A549 (cell line): ENCODE measurements around the gene NPFFR1.

ENCODE experiments used
- BHLHE40 ChIP-seq: IDR thresholded peaks from 2 replicates; pipeline ENCODE4 v1.6.1; 2012; ENCODE audit warnings: low read depth, low read length, inconsistent platforms
- CEBPB ChIP-seq, 2 experiments: fragments of >200 bp in 1 of 2; sonication (Bioruptor Twin) in 1 of 2; formaldehyde crosslinking in 1 of 2; IDR thresholded peaks; 2 replicates each; pipeline ENCODE4 v1.6.1; 2012 to 2016
- CHD4 ChIP-seq: fragments of 200-600 bp; sonication (generic); IDR thresholded peaks from 2 replicates; pipeline ENCODE4 v1.6.1; 2016; ENCODE audit warnings: antibody characterized with exemption, mild to moderate bottlenecking, borderline replicate concordance
- EP300 ChIP-seq, 2 experiments: fragments of >200 bp; sonication (Bioruptor Twin); formaldehyde crosslinking; IDR thresholded peaks; 2 replicates in 1 of 2; 3 replicates in 1 of 2; pipeline ENCODE4 v1.6.1; 2016 to 2017
- HEYL ChIP-seq: fragments of 250-450 bp; sonication (Bioruptor Pico); IDR thresholded peaks from 2 replicates; pipeline ENCODE4 v1.8.0; 2021; ENCODE audit warnings: mild to moderate bottlenecking, moderate library complexity
- JUNB ChIP-seq: fragments of >200 bp; sonication (Bioruptor Twin); formaldehyde crosslinking; IDR thresholded peaks from 2 replicates; pipeline ENCODE4 v1.6.1; 2016
- NPAS2 ChIP-seq: fragments of 250-450 bp; sonication (Bioruptor Pico); IDR thresholded peaks from 2 replicates; pipeline ENCODE4 v1.8.0; 2022; ENCODE audit warnings: mild to moderate bottlenecking, moderate library complexity, borderline replicate concordance
- PHF8 ChIP-seq: fragments of 200-600 bp; sonication (generic); IDR thresholded peaks from 2 replicates; pipeline ENCODE4 v1.6.1; 2016; ENCODE audit warnings: low read depth, mild to moderate bottlenecking, antibody characterized with exemption, moderate library complexity, borderline replicate concordance
- RCOR1 ChIP-seq: fragments of 150-350 bp; IDR thresholded peaks from 2 replicates; pipeline ENCODE4 v1.6.1; 2014; ENCODE audit warnings: antibody characterized with exemption, low read length, low read depth
- SREBF2 ChIP-seq: fragments of 450-650 bp; IDR thresholded peaks from 2 replicates; pipeline ENCODE4 v1.6.1; 2014; ENCODE audit warnings: mild to moderate bottlenecking, moderate library complexity
- ZSCAN20 ChIP-seq: fragments of 250-450 bp; sonication (Bioruptor Pico); IDR thresholded peaks from 2 replicates; pipeline ENCODE4 v1.8.0; 2022; ENCODE audit warnings: mild to moderate bottlenecking, moderate library complexity
- TF ChIP-seq, protein P1 (sequence below): fragments of >200 bp; sonication (Bioruptor Twin); formaldehyde crosslinking; IDR thresholded peaks from 3 replicates; pipeline ENCODE4 v1.5.1; 2016
- TF ChIP-seq, protein P2 (sequence below): fragments of 250-450 bp; sonication (Bioruptor Pico); IDR thresholded peaks from 2 replicates; pipeline ENCODE4 v1.5.0; 2020; ENCODE audit warnings: low read depth, mild to moderate bottlenecking, moderate library complexity

DNA sequence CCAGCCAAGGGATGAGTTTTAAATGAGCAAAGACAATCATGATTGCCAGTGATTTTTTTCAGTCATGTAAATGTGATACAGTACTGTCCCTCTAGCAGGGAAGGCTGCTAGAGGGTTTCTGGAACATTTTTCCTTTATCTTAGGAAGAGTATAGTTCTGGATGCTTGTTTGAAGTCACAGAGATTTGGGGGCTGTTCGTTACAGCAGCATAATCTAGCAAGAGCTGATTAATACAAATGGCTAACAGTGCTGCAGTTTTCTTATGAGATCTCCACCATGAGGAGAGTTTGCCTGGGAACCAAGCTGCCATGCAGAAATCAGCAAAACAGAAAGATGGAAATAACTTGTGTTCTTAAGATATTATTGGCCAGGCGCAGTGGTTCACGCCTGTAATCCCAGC lies 42.7 kb downstream of the NPFFR1 start:
- TF ChIP-seq, protein P1, sequence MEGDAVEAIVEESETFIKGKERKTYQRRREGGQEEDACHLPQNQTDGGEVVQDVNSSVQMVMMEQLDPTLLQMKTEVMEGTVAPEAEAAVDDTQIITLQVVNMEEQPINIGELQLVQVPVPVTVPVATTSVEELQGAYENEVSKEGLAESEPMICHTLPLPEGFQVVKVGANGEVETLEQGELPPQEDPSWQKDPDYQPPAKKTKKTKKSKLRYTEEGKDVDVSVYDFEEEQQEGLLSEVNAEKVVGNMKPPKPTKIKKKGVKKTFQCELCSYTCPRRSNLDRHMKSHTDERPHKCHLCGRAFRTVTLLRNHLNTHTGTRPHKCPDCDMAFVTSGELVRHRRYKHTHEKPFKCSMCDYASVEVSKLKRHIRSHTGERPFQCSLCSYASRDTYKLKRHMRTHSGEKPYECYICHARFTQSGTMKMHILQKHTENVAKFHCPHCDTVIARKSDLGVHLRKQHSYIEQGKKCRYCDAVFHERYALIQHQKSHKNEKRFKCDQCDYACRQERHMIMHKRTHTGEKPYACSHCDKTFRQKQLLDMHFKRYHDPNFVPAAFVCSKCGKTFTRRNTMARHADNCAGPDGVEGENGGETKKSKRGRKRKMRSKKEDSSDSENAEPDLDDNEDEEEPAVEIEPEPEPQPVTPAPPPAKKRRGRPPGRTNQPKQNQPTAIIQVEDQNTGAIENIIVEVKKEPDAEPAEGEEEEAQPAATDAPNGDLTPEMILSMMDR: no peak
- TF ChIP-seq NPAS2 (CRISPR knock-in tag) (no peak), ZSCAN20 (CRISPR knock-in tag) (no peak), SREBF2 (no peak), PHF8 (no peak), HEYL (no peak), CHD4 (no peak), CEBPB (IDR thresholded peaks at IDR 0.05) (no peak), RCOR1 (no peak), EP300 (IDR thresholded peaks at IDR 0.05) (no peak), BHLHE40 (no peak), JUNB (no peak)
- TF ChIP-seq, protein P2, sequence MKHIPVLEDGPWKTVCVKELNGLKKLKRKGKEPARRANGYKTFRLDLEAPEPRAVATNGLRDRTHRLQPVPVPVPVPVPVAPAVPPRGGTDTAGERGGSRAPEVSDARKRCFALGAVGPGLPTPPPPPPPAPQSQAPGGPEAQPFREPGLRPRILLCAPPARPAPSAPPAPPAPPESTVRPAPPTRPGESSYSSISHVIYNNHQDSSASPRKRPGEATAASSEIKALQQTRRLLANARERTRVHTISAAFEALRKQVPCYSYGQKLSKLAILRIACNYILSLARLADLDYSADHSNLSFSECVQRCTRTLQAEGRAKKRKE (CRISPR knock-in tag): no peak
